MCF 10A (cell line): Measurements from ENCODE around the gene TSR2. TPM values are rescaled to one million over a fixed set of nuclear protein-coding genes. Genes with fewer than 3 reads are reported as not detected.

Experiments used
- BruUV-seq: library from RNA; stranded (reverse); fragments of 400-500 nt; replicated peaks from 2 replicates; lab custom pipeline; 2021; lab: Mats Ljungman, UMichigan
- CTCF ChIA-PET: fragments of 300-600 bp; sonication (Branson Sonifier 250); formaldehyde crosslinking; extraction: SDS; loops from one replicate; lab custom pipeline; 2021; ENCODE audit warnings: antibody characterized with exemption, inconsistent platforms; lab: Yijun Ruan, JAX
- POLR2A ChIA-PET: fragments of 300-600, 350-650 bp; sonication (Branson Sonifier 250); formaldehyde crosslinking; extraction: SDS; loops from one replicate; lab custom pipeline; 2020; ENCODE audit warnings: antibody characterized with exemption, inconsistent platforms; lab: Yijun Ruan, JAX
- DNase-seq: peaks from one replicate; pipeline ENCODE4 v3.0.0-alpha.2; 2018; ENCODE audit not compliant: unreplicated experiment
- H3K27ac Mint-ChIP-seq: one replicate; pipeline ENCODE4 v1.8.0; 2022; ENCODE audit warnings: mild to moderate bottlenecking, low read depth, mixed read lengths; ENCODE audit not compliant: unreplicated experiment
- H3K27me3 Mint-ChIP-seq: one replicate; pipeline ENCODE4 v1.8.0; 2022; ENCODE audit warnings: mixed read lengths; ENCODE audit not compliant: insufficient read depth, unreplicated experiment
- H3K36me3 Mint-ChIP-seq: one replicate; pipeline ENCODE4 v1.8.0; 2022; ENCODE audit warnings: mild to moderate bottlenecking, moderate library complexity, mixed read lengths; ENCODE audit not compliant: insufficient read depth, unreplicated experiment
- H3K4me1 Mint-ChIP-seq: one replicate; pipeline ENCODE4 v1.8.0; 2022; ENCODE audit warnings: mixed read lengths; ENCODE audit not compliant: insufficient read depth, unreplicated experiment
- H3K4me3 Mint-ChIP-seq: one replicate; pipeline ENCODE4 v1.8.0; 2022; ENCODE audit warnings: mild to moderate bottlenecking, moderate library complexity, mixed read lengths; ENCODE audit not compliant: unreplicated experiment
- H3K9me3 Mint-ChIP-seq: one replicate; pipeline ENCODE4 v1.8.0; 2022; ENCODE audit warnings: mixed read lengths; ENCODE audit not compliant: unreplicated experiment
- CTCF ChIP-seq: fragments of 200-600 bp; IDR thresholded peaks from one replicate; pipeline ENCODE4 v1.8.0; 2022; ENCODE audit warnings: antibody characterized with exemption, mild to moderate bottlenecking; ENCODE audit not compliant: unreplicated experiment
- intact Hi-C: fragments of 100-400 bp; cut with micrococcal nuclease; formaldehyde crosslinking; loops from 2 replicates; pipeline ENCODE4 v1.14.1; 2022
- total RNA-seq: library from RNA; stranded (reverse); gene quantifications from 2 replicates; pipeline ENCODE4 v1.2.3, GENCODE V29; 2022

Gene TSR2
- total RNA-seq, 1 experiment from 2014 or later: 30.3 TPM

- Mint-ChIP-seq H3K27me3 (peaks cover 43% of the 10 kb centered on the region), H3K27ac (no peak overlapping the region), H3K4me1 (no peaks in the 10 kb centered on the region), H3K4me3 (no peak overlapping the region), H3K36me3 (peaks cover 13% of the 10 kb centered on the region), H3K9me3 (no peaks in the 10 kb centered on the region)
- BruUV-seq: no TSS peak
- CTCF ChIA-PET: interaction anchor here (0.7 kb wide), 1 partner anchor 57 kb away, joined by 3 read pairs; no protein-coding TSS in a partner anchor
- intact Hi-C loops: loop anchor here (5.0 kb wide), 1 partner anchor 610 kb away; no protein-coding TSS in a partner anchor
- DNase-seq: peak; percentile 3
- no peak for TF ChIP-seq CTCF
- POLR2A ChIA-PET: interaction anchor here (0.6 kb wide), 1 partner anchor 269 kb away, joined by 3 read pairs; no protein-coding TSS in a partner anchor
Measured at GRCh38 chrX:54447461-54447860, 7.3 kb downstream of the TSR2 start.

GRCh38 chrX:54449929-54450328 lies 9.7 kb downstream of the TSR2 start:
- peaks cover 34% of the 10 kb centered on the region for H3K27me3 Mint-ChIP-seq
- TF ChIP-seq CTCF: no peak
- DNase-seq: no peak
- ChIA-PET CTCF (no interaction called here), POLR2A (no interaction called here)
- no peaks in the 10 kb centered on the region for H3K9me3 Mint-ChIP-seq
- H3K27ac Mint-ChIP-seq: no peak overlapping the region
- intact Hi-C loops: loop anchor here (5.0 kb wide), 1 partner anchor 607 kb away; no protein-coding TSS in a partner anchor
- no TSS peak for BruUV-seq
- peaks cover 14% of the 10 kb centered on the region for H3K36me3 Mint-ChIP-seq
- H3K4me1 Mint-ChIP-seq: no peaks in the 10 kb centered on the region
- no peak overlapping the region for H3K4me3 Mint-ChIP-seq

- DNase-seq: no peak
- Mint-ChIP-seq H3K9me3 (no peaks in the 10 kb centered on the region), H3K27ac (no peak overlapping the region), H3K27me3 (peaks cover 27% of the 10 kb centered on the region), H3K36me3 (peaks cover 23% of the 10 kb centered on the region), H3K4me1 (no peaks in the 10 kb centered on the region), H3K4me3 (no peak overlapping the region)
- CTCF ChIA-PET: no interaction called here
- TF ChIP-seq CTCF: no peak
- POLR2A ChIA-PET: no interaction called here
- intact Hi-C loops: no loop called here
- BruUV-seq: no TSS peak
Measured at GRCh38 chrX:54452920-54453319, 12.7 kb downstream of the TSR2 start.

- BruUV-seq: no TSS peak
- CTCF ChIA-PET: no interaction called here
- Mint-ChIP-seq H3K27ac (no peak overlapping the region), H3K27me3 (peaks cover 45% of the 10 kb centered on the region), H3K4me3 (no peak overlapping the region), H3K4me1 (peaks cover 14% of the 10 kb centered on the region), H3K9me3 (no peaks in the 10 kb centered on the region), H3K36me3 (peaks cover 26% of the 10 kb centered on the region)
- DNase-seq: no peak
- TF ChIP-seq CTCF: no peak
- intact Hi-C loops: no loop called here
- POLR2A ChIA-PET: no interaction called here
Measured at GRCh38 chrX:54470054-54470760, 30.0 kb downstream of the TSR2 start.
